GM19467 (cell line): Measurements from ENCODE around the gene PDE8A.
"Not testable (repeated sequence)": the region's sequence is repeated elsewhere in the genome, so short reads cannot be mapped to it uniquely, and the experiment has no call there.

ENCODE experiments used
- ATAC-seq: cut with Tn5 transposase; IDR thresholded peaks from one replicate; pipeline ENCODE4 v1.9.1; 2021; ENCODE audit warnings: mild to moderate bottlenecking, moderate library complexity; ENCODE audit not compliant: unreplicated experiment

Gene PDE8A

DNA sequence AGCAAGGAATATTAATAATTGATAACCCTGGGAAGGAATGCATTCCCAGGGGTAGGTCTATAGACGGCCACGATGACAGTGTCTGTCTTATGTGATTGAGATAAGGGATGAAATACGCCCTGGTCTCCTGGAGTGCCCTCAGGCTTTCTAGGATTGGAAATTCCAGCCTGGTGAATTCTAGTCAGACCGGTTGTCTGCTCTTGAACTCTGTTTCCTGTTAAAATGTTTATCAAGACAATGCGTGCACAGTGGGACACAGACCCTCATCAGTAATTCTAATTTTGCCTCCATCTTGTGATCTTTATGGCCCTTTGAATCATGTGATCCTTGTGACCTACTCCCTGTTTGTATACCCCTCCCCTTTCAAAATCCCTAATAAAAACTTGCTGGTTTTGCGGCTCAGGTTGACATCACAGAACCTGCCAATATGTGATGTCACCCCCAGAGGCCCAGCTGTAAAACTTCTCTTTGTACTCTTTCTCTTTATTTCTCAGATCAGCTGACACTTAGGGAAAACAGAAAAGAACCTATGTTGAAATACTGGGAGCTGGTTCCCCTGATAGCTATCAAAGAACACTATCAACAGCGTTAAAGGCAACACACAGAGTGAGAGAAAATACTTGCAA is 183.3 kb downstream of the PDE8A start:
- no peak for ATAC-seq

- ATAC-seq, result no peak
Observed at GRCh38 chr15:85167568-85167967, 185.9 kb downstream of the PDE8A start.

DNA sequence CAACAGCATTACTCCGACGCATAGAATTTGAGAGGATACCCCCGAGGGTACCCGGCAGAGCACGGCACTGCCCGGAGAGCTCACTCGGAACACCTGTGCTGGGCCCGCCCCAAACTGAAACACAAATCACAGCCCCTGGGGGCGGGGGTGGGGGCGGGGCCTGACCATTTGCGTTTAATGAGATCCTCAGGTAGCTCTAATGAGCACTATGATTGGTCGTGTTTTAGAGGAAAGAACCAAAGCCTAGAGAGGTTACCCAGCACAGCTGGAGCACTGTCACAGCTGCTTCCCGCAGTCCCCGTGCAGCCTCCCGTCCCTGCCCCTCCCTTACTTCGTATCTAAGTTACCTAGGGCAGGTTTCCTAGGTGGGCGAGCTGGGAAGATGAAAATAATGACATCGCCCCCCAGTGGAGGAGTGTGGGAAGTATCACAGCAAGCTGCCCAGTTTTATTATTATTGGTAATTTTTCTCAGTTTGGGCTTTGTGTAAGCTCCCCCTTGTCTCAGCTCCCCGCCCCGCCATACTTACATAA is 187.1 kb downstream of the PDE8A start:
- ATAC-seq, result no peak

DNA sequence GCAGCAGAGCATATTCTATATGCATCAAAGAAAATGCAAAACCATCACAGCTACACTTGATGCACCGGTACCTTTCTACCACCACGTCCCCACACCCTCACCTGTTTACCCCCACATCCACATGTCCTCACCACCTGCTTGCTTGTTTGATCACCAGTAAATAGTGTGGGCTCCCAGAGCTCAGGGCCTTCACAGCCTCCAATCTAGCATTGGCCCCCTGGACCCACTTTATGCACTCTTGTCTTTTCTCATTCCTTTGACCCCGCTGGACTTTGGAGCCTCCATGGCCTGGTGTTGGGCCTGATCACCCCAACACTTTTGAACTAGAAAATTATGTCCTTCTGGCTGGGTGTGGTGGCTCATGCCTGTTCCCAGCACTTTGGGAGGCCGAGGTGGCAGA is 190.1 kb downstream of the PDE8A start:
- no peak for ATAC-seq

DNA sequence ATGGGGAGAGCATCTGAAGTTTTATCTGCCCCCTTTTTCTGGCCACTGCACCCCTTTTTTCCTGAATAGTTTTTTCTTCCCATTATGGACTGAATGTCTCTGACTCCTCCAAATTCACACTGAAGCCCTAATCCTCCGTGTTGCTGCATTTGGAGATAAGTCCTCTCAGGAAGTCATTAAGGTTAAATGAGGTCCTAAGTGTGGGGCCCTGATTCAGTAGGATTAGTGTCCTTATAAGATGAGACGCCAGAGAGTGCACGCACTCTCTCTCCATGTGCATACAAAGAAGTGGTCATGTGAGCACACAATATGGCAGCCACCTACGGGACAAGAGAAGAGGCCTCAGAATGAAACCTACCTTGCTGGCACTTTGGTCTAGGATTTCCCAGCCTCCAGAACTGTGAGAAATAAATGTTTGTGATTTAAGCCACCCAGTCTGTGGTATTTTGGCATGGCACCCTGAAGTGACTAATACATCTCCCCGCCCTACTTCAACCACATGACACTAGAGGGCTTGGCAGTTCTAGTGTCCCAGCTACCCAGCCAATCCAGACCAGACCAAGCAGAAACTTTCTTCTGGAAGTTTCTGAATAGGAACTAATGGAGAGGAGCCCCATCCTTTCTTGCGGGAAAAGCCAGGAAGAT is 191.3 kb downstream of the PDE8A start:
- no peak for ATAC-seq

GRCh38 chr15:85173630-85174029 is 192.0 kb downstream of the PDE8A start:
- ATAC-seq, result not testable (repeated sequence)

GRCh38 chr15:85174521-85174920 is 192.9 kb downstream of the PDE8A start:
- no peak for ATAC-seq

GRCh38 chr15:85177042-85177515 is 195.4 kb downstream of the PDE8A start:
- ATAC-seq, result not testable (repeated sequence)

- ATAC-seq, result no peak
Observed at GRCh38 chr15:85178308-85178707, 196.7 kb downstream of the PDE8A start.

DNA sequence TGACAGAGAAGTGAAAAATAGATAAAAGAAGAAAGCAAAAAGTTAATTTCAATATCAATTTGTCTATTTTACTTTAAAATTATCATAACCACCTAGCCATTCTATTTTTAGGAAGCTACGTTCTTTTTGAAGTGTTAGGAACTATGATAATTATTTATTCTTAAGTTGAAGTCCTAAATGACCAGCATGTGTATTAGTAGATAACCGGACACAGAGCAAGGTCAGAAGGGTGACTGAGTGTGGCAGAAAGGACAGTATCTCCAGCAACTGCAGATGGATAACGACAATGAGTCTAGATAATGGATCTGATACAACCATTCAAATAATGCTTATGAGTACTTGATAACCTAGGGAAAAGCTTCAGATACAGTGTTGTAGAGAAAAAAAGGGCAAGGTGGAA is 198.0 kb downstream of the PDE8A start:
- no peak for ATAC-seq

GRCh38 chr15:85185350-85185749 is 203.7 kb downstream of the PDE8A start:
- ATAC-seq, result not testable (repeated sequence)

DNA sequence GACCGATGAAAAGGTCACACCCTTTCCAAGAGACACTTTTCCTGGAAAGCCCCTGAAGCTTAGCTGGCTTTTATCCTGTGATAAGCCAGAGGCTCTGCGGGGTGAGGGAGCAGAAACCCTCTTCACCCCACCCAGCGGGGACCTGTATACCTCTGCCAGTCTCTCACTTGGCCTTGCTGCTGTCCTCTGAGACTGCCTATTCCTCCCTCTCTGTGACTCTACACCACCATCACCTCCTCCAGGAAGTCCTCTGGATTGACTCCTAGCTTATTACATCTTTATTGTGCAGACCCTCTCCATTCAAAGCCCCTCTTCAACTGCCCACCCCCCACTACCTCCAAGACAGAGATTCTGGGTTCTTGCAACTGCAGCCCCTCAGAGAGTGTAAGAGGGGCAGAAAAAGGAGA is 206.5 kb downstream of the PDE8A start:
- ATAC-seq, result not testable (repeated sequence)
